DLD1 (cell line): ENCODE results near the gene TCP11.

Source experiments
- in situ Hi-C: cut with HindIII; loops from 2 replicates; pipeline ENCODE4 v1.10.0; 2017; ENCODE audit warnings: low sequenced_read_pairs

Gene TCP11

DNA sequence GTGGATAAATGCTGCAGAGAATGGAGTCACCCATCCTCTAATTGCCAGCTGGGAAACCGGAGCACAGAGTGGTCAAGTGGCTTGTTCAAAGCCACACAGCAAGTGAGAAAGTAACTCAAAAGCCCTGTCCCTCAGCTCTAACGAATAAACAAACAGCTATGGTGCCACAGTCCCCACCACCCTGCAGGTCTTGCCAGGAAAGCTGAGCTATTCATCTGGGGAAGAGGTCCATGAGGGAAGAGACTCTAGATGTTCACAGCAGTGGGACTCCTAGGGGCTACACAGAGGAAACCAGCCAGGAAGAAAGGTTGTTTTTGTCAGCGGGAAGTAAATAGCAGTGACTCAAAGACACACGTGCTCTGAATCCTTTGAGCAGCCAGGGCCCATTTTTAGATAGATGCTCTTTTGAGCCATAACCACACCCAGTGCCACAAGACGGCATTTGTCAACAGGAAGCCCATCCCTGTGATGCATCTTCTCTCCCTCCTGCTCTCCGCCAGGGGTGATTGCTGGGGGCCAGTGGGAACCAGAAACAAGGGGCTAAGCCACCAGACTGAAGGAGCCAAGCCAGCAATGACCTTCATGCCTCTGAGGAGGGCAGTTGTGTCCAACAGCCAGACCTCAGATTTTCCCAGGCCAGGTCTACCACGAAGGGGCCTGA, 32.4 kb upstream of the TCP11 start:
- in situ Hi-C loops, result no loop called here

DNA sequence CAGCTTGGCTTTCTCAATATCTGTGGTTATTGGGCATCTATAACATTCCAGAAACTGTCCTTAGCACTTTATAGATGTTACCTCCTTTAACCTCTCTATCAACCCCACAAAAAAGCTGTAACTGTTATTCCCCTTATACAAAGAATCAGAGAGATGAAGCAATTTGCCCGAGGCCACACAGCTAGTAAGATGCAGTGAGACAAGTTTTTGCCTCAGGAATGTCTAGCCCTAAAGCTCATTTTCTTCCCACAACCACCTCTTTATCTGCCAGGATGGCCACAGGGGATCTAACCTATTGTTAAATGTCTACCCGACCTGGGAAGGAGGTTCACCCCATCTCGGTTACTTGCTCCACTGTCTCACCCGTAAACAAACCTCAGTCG, 31.9 kb upstream of the TCP11 start:
- in situ Hi-C loops, result no loop called here

DNA sequence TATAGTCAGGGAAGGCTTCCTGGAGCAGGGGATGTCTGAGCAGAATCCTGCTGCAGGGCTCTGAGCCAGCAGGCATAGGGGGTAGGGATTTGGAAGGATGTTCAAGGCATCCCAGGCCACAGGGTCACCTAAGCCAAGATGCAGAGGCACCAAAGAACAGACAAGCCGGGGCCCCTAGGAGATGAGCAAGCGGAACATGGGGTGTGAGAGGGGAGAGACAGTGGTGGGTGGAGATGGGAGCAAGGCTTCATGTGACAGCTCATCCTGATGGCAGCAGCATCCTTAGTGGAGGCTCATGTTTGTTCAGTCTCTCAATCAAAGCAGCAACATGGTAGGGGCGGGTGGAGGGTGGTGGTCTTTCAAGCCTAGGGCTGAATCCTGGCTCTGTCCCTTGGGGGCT, 29.8 kb upstream of the TCP11 start:
- in situ Hi-C loops, result no loop called here

DNA sequence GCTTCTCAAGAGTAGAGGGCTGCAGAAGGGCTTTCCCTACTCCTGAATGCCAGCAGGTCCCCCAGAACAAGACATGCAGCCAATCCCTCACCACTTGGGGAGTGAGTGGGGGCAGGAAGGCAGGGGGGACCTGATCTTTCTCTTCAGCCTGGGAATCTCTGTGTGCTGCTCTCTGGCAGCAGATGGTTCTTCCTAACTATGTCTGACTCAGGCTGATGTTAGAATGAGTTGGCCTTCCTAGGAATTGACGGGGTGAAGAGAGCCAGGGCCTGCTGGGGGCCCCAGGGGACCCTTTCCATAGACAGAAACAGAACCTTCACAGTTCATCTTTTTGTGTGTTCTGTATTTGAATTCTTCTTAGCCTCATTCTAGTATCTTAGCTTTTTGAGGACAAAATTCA, 29.0 kb upstream of the TCP11 start:
- in situ Hi-C loops, result no loop called here

DNA sequence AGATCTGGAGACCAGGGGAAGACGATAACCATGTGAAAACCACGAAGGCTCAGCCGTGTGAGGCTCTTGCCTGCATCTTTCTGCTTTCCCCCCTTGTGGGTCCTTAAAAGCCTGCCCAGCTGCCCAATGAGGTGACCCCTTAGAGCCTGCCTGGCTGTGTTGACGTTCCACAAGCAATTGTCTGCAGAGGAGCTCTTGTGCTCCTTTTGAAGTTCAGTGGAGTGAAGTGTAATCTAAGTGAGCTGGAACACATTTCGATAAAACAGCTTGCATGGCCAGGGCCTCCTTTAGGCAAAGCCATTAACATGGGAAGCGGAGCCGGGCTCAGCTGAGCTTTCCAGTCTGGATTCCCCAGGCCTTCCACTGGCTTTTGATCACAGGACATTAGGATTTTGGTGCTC, 27.3 kb upstream of the TCP11 start:
- in situ Hi-C loops, result no loop called here

DNA sequence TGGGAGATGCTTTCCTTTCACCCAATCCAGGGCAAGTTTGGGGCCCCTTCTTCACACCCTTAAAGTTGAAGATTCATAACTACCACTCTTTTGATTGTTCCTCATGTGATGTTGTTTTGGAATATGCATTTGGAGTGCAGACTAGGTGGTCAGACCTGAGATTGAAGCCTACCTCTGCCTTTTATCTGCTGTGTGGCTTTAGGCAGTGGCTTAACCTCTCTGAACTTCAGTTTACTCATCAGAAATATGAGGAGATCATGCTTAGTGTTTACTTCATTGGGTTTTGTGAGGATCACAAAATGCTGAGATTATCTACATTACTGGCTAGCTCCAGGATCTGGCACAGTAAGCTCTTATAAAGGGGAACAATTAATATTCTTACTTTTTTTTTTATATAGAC, 26.4 kb upstream of the TCP11 start:
- in situ Hi-C loops, result no loop called here

DNA sequence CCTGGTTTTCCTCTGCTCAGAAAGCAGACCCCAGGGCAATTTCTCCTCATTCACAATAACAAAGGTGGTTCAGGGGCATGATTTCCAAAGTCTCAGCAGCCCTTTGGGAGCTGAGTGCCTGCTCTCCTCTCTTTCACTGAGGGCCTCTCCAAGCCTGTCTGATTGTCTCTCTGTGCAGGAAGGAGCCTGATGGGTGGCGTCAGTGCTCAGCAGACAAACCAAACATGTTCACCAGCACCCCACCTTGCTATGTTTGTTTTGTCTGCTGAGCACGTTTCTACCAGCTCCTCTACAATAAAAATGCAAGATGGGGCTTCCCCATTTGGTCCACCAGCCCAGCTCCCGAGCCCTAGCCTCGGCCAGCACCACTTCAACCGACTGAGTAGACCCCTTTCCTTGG, 25.4 kb upstream of the TCP11 start:
- in situ Hi-C loops, result no loop called here

DNA sequence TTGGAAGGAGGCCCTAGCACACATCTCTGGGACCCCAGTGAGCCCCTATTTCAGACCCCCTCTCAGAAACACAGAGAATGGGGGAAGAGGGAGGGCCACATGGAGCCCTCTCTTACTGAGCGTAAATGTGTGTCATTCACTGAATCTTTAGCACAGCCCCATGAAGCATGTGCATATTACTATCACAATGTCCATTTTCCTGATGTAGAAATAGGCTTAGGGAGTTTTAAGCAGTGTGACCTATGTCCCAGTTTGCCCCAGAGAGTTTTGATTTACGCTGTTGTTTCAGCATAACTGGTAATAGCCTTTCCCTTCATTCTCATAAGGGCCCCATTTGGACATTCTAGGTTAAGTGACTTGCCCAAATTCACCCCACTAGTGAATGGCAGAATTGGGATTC, 25.0 kb upstream of the TCP11 start:
- in situ Hi-C loops, result no loop called here

DNA sequence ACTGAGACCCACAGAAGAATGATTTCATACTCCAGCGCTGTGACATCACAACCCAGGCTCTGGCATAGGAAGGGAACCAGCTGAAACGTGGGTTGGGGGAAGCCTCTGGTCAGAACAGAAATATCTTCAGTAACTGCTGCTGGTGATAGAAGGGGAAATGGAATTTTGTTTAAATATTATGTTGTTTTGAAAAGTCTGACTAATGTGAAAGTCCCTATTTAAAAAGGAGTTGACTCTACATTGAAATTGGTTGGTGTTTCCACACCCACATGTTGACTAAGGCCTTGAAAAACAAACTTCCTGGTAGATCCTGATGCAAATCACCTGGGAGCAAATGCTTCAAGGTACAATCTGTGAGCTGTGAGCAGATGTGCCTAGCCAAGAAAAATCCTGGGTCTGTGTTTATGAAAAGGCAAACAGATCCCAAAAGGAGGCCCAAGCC, 24.5 kb upstream of the TCP11 start:
- in situ Hi-C loops, result no loop called here

DNA sequence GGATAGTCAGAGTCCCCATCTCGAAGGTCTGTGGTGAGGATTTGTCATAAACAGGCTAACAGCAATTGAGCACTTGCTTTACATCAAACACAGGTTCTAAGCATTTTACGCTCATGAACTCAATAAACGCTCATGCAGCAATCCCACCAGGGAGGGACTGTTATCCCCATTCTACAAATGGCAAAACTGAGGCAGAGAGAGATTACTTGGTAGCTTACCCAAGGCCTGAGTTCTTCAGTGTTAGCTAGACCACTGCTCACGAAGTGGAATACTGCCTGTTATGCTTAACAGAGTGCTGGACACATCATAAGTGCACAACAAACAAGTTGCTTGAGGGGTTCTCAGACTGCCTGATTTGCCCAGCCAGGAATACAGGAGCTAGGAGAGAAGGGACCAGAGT, 23.7 kb upstream of the TCP11 start:
- in situ Hi-C loops, result no loop called here

DNA sequence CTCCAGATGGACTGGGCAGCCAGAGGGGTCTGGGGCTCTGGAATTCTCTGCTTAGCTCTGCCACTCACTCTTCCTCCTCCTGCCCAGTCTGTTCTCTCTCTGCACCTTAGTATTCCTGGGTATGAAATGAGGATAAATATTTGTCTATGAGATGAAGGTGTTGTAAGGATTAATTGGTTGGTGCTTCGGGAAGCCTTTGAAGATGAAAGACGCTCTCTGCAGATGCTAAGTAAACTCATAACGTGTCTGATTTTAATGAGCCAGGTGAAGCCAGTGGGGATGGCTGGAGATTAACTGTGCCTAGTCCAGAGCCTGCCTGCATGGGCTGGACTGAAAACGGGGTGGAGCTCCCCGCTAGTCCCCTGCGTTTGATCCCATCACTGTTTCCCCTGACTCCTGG, 23.1 kb upstream of the TCP11 start:
- in situ Hi-C loops, result no loop called here

DNA sequence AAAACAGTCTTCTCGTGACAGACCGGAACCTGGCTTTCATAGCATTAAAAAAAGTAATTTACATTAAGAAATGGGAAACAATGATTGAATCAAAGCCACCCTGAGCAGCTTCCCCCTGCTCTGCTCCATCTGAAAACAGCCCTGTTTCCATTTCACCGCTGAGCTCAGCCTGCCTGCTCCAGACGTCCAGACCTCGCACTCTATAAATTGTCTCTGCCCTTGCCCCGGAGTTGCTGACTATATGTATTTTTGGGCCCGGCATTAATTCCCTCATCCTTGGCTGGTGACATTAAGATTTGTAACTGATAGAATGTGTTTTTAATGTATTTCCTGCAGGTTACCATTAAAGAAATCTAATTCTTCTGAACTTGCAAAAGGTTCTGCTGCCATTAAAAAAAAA, 22.7 kb upstream of the TCP11 start:
- in situ Hi-C loops, result no loop called here

DNA sequence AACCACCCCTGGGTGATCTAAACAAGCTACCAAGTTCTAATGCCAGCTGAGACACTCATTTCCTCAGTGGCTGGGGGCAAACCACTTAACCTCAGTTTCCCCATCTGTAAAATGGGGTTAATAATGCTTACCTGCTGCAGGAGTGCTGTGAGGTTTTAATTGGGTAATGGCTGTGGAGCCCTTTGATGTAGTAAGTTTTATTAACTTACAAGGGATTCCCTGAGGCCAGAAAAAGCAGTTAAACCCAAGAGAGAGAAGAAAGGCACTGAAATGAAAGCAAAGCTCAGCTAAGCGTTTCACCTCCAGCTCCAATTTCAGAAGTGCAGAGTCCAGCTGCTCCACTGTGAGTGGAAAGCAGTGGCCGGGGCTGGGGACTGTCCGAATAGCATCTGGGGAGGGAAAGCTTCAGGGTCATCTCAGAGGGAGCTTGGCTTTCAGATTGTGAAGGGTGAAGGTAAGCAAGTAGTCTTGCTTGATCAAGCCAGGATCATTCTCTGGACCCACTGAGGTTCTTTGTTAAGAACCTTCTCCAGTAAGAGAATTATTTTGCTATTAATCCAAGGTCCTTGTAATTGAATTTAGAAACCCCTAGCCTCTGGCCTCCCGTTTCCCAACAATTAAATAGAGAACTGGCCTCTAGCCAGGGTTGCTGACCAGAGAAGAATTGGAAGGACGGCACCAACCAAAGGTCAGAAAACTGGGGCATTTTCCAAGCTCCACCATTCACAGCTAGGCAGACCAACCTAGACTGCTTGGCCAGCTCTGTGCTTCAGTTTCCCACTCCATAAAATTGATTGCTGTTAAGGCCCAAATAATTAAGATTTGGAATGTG, 20.9 kb upstream of the TCP11 start:
- in situ Hi-C loops, result no loop called here

DNA sequence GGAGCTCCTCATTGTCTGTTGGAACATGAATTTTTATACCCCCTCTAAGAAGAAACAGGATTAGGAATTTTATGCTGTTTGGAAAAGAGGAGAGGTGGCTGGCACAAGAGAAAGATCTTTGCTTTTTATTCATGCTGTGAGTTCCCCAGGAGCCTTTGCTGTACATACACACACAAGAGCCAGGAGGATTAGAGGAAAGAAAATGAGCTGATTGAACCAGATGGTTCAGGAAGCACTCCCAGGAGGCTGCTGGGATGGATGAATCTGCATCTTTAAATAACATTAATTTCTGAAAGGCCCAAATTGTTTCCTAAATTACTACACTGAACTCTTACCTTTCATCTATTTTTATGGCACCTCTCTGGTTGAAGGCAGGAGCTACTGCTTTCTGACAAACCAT, 20.1 kb upstream of the TCP11 start:
- in situ Hi-C loops, result no loop called here

DNA sequence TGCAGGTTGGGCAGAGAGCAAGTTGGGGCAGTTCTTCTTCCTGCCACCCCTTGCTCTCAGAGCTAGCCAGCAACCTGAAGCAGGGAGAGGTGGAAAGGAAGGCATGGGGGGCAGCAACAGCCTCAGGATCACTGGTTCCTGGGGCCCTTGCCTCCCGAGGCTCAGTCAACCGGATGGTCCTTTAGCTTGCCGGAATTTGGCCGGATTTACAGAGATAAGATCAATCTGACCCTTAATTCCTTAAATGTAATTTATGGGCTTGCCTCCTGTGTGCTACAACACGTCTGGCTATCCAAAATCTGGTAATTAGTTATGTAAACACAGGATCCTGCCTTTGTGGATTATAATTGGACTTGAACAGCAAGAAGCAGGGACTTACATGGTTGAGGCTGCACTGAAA, 19.5 kb upstream of the TCP11 start:
- in situ Hi-C loops, result no loop called here

DNA sequence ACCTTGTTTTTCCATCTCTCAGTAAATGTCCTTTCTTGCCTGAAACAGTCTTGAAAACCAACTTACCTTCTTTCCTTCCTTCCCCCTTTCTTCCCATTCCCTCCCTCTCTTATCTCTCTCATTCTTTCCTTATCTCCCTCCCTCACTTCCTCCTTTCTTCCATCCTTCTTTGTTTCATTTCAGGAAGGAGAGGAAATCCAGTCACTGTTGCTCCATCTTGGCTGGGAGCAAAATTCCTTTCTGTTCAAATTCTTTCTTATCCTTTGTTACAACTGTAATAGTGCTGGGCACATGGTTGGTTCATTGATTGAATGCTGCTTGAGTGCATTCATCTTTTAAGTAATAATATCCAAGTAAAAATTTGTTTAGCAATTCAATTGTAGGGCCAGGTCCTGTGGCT, 17.4 kb upstream of the TCP11 start:
- in situ Hi-C loops, result no loop called here

DNA sequence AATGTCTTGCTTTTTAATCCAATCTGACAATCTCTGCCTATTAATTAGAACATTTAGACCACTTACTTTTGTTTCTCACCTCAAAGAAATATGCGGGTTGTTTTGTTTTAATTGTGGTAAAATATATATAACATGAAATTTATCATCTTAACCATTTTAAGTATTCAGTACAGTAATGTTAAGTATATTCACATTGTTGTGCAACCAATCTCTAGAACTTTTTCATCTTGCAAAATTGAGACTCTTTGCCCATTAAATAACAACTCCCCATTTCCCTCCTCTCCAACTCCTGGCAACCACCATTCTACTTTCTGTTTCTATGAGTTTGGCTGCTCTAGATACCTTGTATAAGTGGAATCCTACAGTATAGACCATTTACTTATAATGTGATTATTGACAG, 13.8 kb upstream of the TCP11 start:
- in situ Hi-C loops, result no loop called here

DNA sequence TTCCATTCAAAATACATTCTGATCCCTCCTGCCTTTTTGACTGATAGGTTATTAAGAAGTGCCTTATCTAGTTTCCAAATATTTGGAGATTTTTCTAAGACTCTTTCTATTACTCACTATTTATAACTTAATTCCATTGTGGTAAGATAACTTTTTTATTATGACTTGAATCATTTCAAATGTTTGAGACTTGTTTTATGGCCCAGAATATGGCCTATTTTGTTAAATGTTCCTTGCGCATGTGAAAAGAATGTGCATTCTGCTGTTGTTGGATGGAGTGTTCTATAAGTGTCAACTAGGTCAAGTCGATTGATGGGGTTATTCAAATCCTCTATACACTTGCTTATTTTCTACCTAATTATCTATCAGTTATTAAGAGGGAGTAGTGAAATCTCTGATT, 13.1 kb upstream of the TCP11 start:
- in situ Hi-C loops, result no loop called here

DNA sequence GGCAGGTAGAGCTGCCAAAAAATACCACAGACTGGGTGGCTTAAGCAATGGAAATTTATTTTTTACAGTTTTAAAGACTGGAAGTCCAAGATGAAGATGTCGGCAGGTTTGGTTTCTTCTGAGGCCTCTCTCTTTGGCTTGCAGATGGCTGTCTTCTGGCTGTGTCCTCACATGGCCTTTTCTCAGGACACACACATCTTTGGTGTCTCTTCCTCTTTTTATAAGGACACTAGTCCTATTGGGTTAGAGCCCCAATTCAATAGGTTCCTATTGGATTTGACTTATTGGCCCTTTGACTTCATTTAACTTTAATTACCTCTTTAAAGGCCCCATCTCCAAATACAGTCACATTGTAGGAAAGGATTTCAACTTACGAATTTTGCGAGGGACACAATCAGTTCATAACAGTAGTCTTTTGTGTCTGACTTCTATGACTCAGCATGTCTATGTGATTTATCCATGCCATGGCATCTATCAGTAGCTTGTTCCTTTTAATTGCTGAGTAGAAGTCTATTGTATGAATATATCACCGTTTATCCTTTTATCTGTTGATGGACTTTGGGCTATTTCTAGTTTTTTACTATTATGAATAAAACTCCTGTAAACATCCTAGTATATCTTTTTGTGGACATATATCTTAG, 11.0 kb upstream of the TCP11 start:
- in situ Hi-C loops, result no loop called here

DNA sequence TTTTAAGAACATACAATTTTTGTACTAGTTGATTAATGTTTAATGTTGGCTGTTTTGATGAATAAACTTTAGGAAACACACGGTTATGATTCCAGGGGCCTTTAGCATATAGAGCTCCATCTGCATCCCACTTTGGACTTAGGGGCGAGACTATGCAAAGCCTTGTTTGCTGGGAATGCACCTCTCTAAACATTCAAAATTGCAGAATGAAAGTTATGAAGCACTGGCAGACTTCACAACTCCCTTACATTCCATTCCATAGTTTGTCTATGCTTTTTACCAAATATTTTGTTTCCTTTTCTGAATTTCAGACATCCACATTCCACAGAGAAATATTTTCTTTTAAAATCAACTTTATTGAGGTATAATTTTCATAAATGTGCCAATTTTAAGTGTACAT, 10.3 kb upstream of the TCP11 start:
- in situ Hi-C loops, result no loop called here

DNA sequence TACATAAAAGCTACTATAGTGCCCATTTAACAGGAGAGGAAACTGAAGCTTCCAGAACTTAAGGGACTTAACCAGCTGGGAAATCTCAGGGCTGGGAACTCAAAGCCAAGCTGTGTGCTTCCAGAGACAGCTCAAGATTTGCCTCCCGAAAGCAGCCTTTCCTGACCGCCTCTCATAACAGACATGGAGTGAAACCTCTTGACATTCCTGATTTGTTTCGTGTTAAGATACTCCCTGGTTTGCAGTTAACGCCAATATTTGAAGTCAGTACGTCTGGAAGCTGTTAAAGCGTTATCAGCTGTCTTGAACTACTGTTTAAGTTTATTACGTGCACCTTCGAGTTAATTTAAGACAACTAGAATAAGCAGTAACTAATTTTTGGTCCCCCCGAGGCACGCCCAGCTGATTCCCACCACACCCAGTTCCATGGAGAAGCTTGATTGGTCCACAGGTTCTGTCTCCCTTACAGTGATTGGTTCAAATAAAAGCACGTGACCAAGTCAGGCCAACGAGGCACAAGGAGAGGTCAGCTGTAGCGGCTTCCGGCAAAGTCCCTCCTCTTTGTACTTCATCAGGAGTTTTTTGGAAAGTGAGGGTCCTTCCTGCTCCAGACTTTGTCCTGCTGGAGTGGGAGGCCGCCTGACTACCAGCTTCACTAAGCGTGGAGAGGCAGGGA, 8.9 kb upstream of the TCP11 start:
- in situ Hi-C loops, result loop anchor here (5.0 kb wide), 1 partner anchor 52 kb away; no protein-coding TSS in a partner anchor
